GM21515 (cell line): ENCODE results near the gene DTNA.
"Not testable (repeated sequence)": the region's sequence is repeated elsewhere in the genome, so short reads cannot be mapped to it uniquely, and the experiment has no call there.

Source experiments
- ATAC-seq: cut with Tn5 transposase; IDR thresholded peaks from one replicate; pipeline ENCODE4 v1.9.1; 2021; ENCODE audit not compliant: unreplicated experiment

The DTNA gene

DNA sequence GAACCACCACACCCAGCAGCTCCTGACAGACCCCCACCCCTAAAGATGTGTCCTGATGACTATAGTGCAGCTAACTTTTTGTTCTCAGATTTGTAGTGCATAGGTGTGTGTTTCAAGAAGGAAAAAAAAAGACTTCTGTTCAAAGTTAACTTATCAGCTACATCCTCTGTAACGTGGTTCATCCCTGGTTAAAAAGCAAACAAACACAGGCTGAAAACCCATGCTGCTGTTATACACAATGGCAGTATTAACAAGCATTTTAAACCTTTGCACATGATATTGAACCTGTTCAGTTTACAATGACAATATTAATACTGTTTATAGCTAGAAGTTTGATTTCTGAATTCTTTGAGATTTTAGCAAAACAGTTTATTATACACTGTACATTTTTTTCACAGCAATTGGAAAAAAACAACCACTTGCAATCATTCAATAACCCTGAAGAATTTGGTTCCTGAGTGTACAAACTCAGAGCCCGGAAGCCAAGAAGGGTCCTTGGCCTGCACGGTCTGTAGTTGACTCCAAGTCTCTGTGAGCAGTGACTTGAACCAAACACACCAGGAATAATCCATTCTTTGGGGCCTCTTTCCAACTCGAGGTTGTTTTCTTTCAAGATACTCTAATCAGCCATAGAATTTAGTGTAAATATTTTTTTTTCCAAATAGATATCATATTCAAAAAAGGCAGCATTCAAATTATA is 177.9 kb downstream of the DTNA start:
- ATAC-seq = no peak

DNA sequence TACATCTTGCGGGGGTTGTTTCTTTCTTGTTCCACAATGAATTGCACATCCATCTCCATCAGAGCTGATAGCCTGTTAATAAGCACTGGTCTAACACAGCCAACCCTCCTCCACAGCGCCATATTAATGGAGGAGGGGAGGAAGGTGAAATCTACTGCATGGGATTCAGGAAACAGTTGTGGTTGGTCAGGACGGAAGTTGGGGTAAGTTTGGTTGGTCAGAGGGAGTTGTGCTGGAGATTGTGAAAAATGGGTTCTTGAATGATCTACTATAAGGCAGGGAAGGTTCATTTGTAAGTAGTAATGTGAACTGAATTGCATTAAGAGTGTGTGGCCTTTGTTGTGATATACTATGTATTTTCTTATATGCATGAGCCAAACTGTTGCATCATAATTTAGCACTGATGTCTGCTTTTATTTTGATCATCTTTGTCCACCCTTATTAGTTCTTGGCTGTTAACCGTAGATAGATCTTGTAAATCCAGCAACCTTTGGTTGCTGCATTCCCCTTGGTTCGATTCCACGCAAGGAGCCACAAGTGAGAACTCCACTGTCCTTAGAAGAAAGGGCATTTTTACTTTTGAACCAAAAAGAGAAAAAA is 180.5 kb downstream of the DTNA start:
- no peak for ATAC-seq

DNA sequence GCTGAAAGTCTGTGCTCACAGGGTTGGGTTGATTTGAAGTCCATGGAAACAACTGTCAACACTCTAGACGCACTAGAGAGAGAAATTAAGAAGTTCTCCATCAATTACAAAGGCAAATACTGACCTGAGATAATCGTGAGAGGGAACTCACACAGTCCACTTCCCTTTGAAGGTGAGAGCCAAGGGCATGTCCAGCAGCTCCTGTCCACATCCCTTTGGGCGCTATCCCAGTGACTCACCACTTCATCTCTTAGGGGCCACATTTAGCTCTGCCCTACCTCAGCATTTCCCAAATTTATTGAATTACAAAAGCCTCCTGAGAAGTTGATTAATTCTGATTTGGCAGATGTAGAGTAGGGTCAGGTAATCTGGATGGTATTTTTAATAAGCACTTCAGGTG is 182.3 kb downstream of the DTNA start:
- no peak for ATAC-seq

DNA sequence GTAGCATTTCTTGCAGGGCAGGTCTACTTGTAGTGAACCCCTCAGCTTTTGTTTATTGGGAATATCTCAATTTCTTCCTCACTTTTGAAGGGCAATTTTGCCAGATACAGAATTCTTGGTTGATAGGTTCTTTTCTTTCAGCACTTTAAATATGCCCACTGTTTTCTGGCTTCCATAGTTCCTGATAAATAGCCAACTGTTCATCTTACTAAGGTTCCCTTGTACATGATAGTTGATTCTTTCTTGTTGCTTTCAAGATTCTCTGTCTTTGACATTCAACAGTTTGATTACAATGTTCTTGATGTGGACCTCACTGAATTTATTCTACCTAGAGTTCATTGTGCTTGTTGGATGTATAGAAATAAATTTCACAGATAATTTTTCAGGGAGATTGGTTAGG is 183.1 kb downstream of the DTNA start:
- no peak for ATAC-seq

GRCh38 chr18:34901299-34901698 is 191.2 kb downstream of the DTNA start:
- no peak for ATAC-seq

DNA sequence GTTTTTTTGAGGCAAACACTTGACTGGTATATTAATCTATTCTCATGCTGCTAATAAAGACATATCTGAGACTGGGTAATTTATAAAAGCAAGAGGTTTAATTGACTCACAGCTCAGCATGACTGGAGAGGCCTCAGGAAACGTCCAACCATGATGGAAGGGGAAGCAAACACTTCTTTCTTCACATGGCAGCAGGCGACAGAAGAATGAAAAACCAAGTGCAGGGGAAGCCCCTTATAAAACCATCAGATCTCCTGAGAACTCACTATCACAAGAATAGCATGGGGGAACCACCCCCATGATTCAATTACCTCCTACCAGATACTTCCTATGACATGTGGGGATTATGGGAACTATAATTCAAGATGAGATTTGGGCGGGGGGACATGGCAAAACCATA is 194.9 kb downstream of the DTNA start:
- no peak for ATAC-seq

- ATAC-seq = not testable (repeated sequence)
These were observed 196.9 kb downstream of the DTNA start for GRCh38 chr18:34906985-34907384.

GRCh38 chr18:34909637-34910364 is 199.7 kb downstream of the DTNA start:
- no peak for ATAC-seq

DNA sequence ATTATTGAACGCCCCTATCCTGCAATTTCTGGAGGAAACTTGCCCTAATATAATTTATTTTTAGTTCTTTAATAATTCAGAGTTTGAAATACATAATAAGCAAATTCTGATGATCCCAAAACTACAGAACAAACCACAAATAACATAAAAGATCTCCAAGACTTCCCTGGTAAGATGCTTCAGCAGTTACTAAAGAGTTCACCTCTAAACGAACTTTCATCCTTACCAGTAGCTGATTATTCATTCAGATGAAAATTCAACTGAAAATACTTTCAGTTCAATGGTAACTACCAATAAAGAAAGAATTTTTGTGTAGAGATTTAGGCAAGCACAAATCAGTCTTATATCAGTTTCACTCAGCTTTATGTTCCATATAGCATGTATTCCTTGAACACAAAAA is 201.0 kb downstream of the DTNA start:
- no peak for ATAC-seq

DNA sequence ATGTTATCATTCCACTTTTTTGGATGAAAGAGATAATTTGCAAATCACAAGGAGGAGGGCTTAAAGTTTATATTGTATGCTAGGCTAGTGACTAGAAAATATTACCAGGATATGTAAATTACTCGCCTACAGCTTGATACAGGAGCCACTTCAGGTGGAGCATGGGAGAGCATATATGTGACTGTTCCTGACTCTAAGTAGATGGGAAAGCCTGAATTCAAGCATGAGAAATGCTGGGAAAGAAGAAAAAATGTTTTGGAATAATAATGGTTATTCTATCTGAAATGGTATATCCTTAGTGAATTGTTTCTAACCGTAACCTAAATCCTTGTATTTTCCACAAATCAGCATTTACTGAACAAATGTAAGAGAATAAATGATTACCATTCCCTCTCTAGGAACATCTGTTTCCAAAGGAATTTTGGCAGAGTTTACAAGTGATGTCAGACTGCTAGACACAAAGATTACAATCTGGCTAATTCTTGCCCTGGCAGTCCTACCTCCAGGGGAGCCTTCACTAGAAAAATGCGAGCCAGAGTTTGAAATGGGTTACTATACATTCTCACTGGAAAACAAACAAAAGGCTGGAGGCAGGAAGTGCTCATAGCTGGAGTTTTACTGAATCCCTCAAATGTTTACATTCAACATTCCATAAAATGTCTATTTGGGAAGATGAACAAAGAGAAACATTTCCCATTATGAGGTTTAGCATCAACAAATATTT is 201.7 kb downstream of the DTNA start:
- ATAC-seq = no peak

DNA sequence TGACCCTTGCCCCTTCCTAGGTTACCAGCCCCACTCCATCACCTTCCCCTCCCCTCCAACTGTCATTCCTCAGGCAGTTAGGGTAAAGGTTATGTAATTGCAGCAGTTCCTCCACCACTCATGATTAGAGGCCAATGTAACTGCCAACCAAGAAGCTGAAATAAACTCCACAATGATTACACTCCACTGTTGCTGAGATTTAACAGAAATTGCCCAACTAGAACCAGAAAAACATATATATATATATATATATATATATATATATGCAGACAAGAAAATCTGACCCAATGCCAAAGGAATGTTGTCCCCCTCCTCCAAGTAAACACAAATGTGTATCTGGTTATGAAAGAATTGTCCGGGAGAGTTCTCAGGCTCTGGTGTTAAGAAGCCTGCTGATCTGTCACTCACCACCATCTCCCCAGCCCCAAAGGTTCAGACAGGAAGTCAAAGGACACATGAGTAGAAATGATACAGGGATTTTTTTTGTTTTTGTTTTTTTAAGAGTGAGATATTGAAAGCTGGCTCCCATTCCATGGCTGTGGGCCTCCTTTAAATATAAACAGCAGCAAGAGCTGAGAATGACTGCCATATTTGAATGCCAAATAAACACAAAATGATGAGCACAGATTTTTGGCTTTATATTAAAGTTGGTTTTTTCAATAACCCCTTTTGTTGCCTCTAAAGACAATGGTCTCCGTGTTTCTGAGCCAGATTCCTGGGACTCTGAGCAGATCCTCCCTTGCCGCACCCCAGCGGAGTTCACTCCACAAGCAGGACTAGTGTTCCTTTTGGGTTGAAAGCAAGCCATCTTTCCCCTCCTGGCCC is 204.0 kb downstream of the DTNA start:
- no peak for ATAC-seq

DNA sequence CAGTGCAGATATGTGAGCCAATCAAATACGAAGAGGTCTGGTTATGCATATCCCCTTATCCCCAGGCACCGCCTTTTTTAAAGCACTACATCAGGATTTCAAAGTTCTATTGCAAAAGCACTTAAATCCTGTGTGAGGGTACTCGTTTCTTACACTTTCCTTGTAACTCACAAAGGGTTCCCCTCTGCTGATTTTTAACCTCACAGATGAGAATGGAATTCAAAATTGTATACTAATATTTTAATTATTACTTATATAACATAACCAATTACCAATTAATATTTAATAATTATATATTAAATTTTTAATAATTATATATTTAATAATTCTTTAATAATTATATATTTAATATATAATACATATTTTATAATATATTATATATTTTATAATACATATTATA is 204.9 kb downstream of the DTNA start:
- no peak for ATAC-seq

DNA sequence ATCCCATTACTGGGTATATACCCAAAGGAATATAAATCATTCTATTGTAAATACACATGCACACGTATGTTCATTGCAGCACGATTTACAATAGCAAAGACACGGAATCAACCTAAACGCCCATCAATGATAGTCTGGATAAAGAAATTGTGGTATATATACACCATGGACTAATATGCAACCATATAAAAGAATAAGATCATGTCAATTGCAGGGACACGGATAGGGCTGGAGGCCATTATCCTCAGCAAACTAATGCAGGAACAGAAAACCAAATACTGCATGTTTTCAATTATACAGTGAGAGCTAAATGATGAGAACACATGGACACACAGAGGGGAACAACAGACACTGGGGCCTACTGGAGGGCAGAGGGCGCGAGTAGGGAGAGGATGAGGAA is 206.4 kb downstream of the DTNA start:
- ATAC-seq = not testable (repeated sequence)

DNA sequence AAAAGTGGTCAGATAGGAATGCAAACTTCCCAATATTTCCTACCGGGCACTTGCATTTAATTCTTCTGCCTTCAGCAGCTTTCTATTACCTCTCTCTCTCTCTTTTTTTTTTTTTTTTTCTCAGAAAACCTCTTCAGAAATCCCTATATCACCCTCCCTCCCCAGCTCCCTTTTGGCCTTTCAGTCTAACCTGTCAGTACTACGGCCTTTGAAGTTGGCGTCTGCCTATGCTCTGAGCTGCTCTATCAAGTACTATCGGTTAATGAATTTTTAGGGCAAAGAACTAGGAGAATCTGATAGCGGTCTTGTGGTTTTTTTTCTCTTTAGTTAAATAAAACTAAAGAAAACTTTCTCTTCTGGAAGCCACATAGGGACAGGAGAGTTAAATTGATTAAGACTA is 208.8 kb downstream of the DTNA start:
- ATAC-seq = no peak

DNA sequence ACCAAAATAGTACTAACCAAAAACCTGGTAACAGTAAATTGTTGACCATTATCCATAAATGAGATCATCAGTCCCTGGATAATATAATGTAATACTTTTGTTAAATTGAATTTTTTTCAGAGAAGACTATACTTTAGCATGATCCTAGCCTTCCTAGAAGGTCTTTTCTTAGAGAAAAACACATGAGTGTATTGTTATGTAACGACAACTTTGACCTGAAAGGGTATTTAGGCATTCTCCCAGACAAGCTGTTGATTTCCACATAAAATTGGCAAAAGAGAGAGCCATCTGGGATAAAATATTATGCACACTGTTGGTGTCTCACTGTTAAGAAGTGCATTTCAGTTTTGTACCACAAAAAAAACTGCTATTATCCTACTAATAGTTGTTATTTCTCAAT is 211.1 kb downstream of the DTNA start:
- no peak for ATAC-seq

DNA sequence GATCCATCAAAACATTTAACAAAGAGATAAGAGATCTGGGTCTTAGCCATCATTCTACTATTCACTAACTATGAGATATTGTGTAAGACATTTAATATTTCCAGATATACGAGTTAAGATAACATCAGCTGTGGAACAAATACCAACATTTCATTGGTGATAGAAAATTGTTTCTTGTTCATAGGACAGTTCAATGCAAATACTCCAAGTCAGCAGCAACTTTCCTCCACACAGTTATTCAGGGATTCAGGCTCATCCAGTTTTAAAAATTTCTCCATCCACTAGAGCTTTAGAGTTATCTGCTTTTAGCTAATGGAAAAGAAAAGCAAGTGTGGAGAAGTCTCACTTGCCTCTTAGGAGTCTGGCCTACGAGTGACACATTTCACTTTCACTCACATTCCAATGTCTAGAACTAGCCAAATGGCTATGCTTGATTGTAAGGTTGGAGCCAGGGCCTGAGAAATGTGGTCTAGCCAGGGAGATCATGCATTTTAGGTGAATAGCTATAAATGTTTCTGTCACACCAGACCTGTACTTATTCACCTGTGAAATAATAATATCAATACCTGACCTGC is 211.8 kb downstream of the DTNA start:
- ATAC-seq = no peak

DNA sequence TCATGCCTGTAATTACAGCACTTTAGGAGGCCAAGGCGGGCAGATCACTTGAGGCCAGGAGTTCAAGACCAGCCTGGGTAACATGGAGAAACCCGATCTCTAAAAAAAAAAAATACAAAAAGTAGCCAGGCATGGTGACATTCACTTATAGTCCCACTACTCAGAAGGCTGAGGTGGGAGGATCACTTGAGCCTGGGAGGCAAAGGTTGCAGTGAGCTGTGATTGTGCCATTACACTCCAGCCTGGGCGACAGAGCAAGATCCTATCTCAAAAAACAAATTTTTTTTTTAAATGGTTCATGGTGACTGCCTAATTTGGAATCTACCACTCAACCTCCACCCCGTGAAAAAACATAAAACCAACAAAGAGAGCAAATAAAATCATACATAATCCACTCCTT is 212.5 kb downstream of the DTNA start:
- not testable (repeated sequence) for ATAC-seq

DNA sequence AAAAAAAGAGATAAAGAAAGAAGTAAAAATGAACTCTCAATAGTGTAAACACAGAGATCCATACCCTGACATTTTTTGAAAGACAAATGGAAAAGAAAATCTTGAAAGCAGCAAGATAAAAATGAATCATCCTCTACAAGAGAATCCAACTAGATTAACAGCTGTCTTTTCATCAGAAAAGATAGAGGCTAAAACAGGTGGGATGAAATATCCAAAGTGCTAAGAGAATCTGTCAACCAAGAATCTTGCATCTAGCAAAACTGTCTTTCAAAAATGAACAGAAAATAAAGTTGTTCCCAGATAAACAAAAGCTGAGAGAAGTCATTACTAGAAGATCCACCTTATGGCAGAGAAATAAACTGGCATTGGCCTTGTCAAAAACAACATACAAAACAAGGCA is 213.8 kb downstream of the DTNA start:
- no peak for ATAC-seq

GRCh38 chr18:34926683-34927082 is 216.6 kb downstream of the DTNA start:
- ATAC-seq = no peak

DNA sequence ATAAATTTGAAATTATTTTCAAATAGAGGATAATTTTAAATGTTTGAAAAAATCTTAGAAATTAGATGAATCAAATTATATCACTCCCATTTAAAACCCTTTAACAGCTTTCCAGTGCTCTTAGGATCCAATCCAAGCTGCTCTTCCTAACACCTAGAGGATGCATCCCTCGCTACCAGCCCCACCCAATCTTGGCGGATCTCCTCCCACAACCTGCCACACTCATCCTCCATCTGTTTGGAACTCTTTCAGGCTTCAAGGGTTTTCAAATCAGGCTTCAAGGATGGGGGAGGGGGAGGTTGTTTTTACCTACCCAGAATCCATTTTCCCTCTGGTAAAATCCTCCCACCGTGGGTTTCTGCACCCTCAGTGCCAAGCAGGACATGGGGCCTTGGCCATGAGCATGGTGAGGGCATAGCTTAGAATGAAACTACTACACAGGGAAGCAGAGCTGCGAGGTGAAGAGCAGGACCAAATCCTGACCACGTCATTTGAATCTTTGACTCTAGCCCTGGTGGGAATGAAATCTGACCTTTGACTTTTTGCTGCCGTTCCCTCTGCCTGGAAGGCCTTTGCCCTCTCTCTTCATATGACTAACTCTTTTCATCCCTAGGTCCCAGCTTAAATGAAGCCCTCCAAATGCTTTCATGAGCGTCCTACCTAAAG is 218.1 kb downstream of the DTNA start:
- ATAC-seq = no peak
